SK-N-SH (cell line): ENCODE results near the gene SPSB1. TPM values are rescaled to one million over a fixed set of nuclear protein-coding genes. Genes with fewer than 3 reads are reported as not detected.

Source experiments
- CTCF ChIA-PET: fragments of 300-600, 350-600 bp; formaldehyde crosslinking; extraction: SDS; loops from one replicate; lab custom pipeline; 2021; lab: Yijun Ruan, JAX
- POLR2A ChIA-PET: fragments of 350-600 bp; sonication (Branson Sonifier 250); formaldehyde crosslinking; extraction: SDS; loops from one replicate; lab custom pipeline; 2020; ENCODE audit warnings: antibody characterized with exemption, inconsistent platforms; lab: Yijun Ruan, JAX
- DNase-seq: peaks from one replicate; pipeline ENCODE4 v3.0.0; 2012
- H2AFZ ChIP-seq: fragments of 200-600 bp; sonication (generic); 2 replicates; pipeline ENCODE4 v1.8.1; 2016; ENCODE audit warnings: antibody characterized with exemption, mild to moderate bottlenecking, low read depth
- H3F3A ChIP-seq: fragments of 200-600 bp; sonication (generic); replicated peaks from 2 replicates; pipeline ENCODE3; 2016; ENCODE audit warnings: antibody characterized with exemption, mild to moderate bottlenecking; ENCODE audit not compliant: insufficient read depth
- H3K27ac ChIP-seq, 2 experiments: fragments of 200-500 bp in 1 of 2; fragments of 200-600 bp in 1 of 2; sonication (Bioruptor generic) in 1 of 2; sonication (generic), shearing (Covaris generic) in 1 of 2; 2 replicates each; pipeline versions ENCODE4 v1.5.1 to v1.6.1; 2014 to 2016; ENCODE audit warnings: low read depth in 2 of 2, inconsistent platforms in 1 of 2, low read length in 1 of 2, mild to moderate bottlenecking in 1 of 2, mixed read lengths in 1 of 2
- H3K27me3 ChIP-seq: fragments of 200-600 bp; sonication (generic), shearing (Covaris generic); 2 replicates; pipeline ENCODE4 v1.6.1; 2016; ENCODE audit warnings: mixed run types; ENCODE audit not compliant: insufficient read depth
- H3K36me3 ChIP-seq, 2 experiments: fragments of 200-500 bp in 1 of 2; fragments of 200-600 bp in 1 of 2; sonication (Bioruptor generic) in 1 of 2; sonication (generic) in 1 of 2; replicated peaks in 1 of 2; 2 replicates each; pipeline versions ENCODE3 to v1.5.1; 2014 to 2016; ENCODE audit warnings: low read length in 1 of 2, mild to moderate bottlenecking in 1 of 2; ENCODE audit not compliant: insufficient read depth in 2 of 2, control insufficient read depth in 1 of 2
- H3K4me1 ChIP-seq, 2 experiments: fragments of 200-500 bp in 1 of 2; fragments of 200-600 bp in 1 of 2; sonication (Bioruptor generic) in 1 of 2; sonication (generic), shearing (Covaris generic) in 1 of 2; 2 replicates each; pipeline versions ENCODE4 v1.5.1 to v1.6.1; 2014 to 2016; ENCODE audit warnings: low read depth in 1 of 2, low read length in 1 of 2, mixed run types in 1 of 2; ENCODE audit not compliant: insufficient read depth in 2 of 2, control insufficient read depth in 1 of 2
- H3K4me2 ChIP-seq: fragments of 200-600 bp; sonication (generic), shearing (Covaris generic); 2 replicates; pipeline ENCODE4 v1.6.1; 2017; ENCODE audit warnings: mixed run types
- H3K4me3 ChIP-seq, 2 experiments: fragments of 200-500 bp in 1 of 2; fragments of 200-600 bp in 1 of 2; sonication (Bioruptor generic) in 1 of 2; sonication (generic), shearing (Covaris generic) in 1 of 2; 2 replicates each; pipeline versions ENCODE4 v1.5.1 to v1.8.1; 2014 to 2016; ENCODE audit warnings: low read depth in 2 of 2, inconsistent platforms in 1 of 2, low read length in 1 of 2, mild to moderate bottlenecking in 1 of 2, mixed read lengths in 1 of 2, moderate library complexity in 1 of 2
- H3K79me2 ChIP-seq: fragments of 200-600 bp; sonication (generic); 2 replicates; pipeline ENCODE4 v1.8.1; 2017; ENCODE audit warnings: mild to moderate bottlenecking; ENCODE audit not compliant: insufficient read depth
- H3K9ac ChIP-seq: fragments of 200-600 bp; sonication (generic); 2 replicates; pipeline ENCODE4 v1.6.1; 2017; ENCODE audit warnings: mixed run types
- H3K9me2 ChIP-seq: fragments of 200-600 bp; sonication (generic); 2 replicates; pipeline ENCODE4 v1.6.1; 2017; ENCODE audit warnings: mixed run types
- H3K9me3 ChIP-seq: fragments of 200-600 bp; sonication (generic); 2 replicates; pipeline ENCODE4 v1.6.1; 2017; ENCODE audit warnings: mixed run types, mild to moderate bottlenecking, moderate library complexity
- H4K20me1 ChIP-seq: fragments of 200-600 bp; sonication (generic); 2 replicates; pipeline ENCODE4 v1.6.1; 2017; ENCODE audit warnings: mild to moderate bottlenecking, mixed run types; ENCODE audit not compliant: insufficient read depth
- CHD2 ChIP-seq: fragments of 150-350 bp; IDR thresholded peaks from 2 replicates; pipeline ENCODE4 v1.6.1; 2018; ENCODE audit warnings: low read length; ENCODE audit not compliant: partially characterized antibody
- ELF1 ChIP-seq: IDR thresholded peaks from 2 replicates; pipeline ENCODE4 v1.4.0; 2012
- EP300 ChIP-seq, 2 experiments: IDR thresholded peaks; 2 replicates each; pipeline versions ENCODE4 v1.4.0 to v1.6.1; 2012; ENCODE audit warnings: borderline replicate concordance in 1 of 2, low read depth in 1 of 2, low read length in 1 of 2
- EZH2phosphoT487 ChIP-seq: fragments of 200-600 bp; sonication (generic); IDR thresholded peaks from 2 replicates; pipeline ENCODE4 v1.6.1; 2017; ENCODE audit warnings: low read depth, mixed run types, mild to moderate bottlenecking, antibody characterized with exemption, moderate library complexity, borderline replicate concordance
- FOSL2 ChIP-seq: IDR thresholded peaks from 2 replicates; pipeline ENCODE4 v1.4.0; 2012; ENCODE audit warnings: low read depth, mild to moderate bottlenecking, moderate library complexity, borderline replicate concordance
- GABPA ChIP-seq: IDR thresholded peaks from 2 replicates; pipeline ENCODE4 v1.4.0; 2012; ENCODE audit warnings: low read depth, mild to moderate bottlenecking
- IRF3 ChIP-seq: fragments of 150-350 bp; IDR thresholded peaks from 2 replicates; pipeline ENCODE4 v1.6.1; 2016; ENCODE audit warnings: mild to moderate bottlenecking, low read depth, low read length
- JUND ChIP-seq: IDR thresholded peaks from 2 replicates; pipeline ENCODE4 v1.4.0; 2012
- MAX ChIP-seq: IDR thresholded peaks from 2 replicates; pipeline ENCODE4 v1.4.0; 2012; ENCODE audit warnings: low read depth
- NRF1 ChIP-seq: IDR thresholded peaks from 2 replicates; pipeline ENCODE4 v1.6.1; 2012; ENCODE audit warnings: low read depth, mild to moderate bottlenecking, low read length
- POLR2AphosphoS5 ChIP-seq: IDR thresholded peaks from 2 replicates; pipeline ENCODE4 v1.6.1; 2012; ENCODE audit warnings: low read depth, low read length
- RFX5 ChIP-seq: IDR thresholded peaks from 2 replicates; pipeline ENCODE4 v1.6.1; 2012; ENCODE audit warnings: mild to moderate bottlenecking, improper control_type of control experiment, low read length
- SMC3 ChIP-seq: IDR thresholded peaks from 2 replicates; pipeline ENCODE4 v1.6.1; 2012; ENCODE audit warnings: low read depth, low read length, improper control_type of control experiment
- TEAD4 ChIP-seq: IDR thresholded peaks from 2 replicates; pipeline ENCODE4 v1.4.0; 2012; ENCODE audit warnings: mild to moderate bottlenecking, borderline replicate concordance; ENCODE audit not compliant: insufficient read depth
- YY1 ChIP-seq: IDR thresholded peaks from 2 replicates; pipeline ENCODE4 v1.4.0; 2012; ENCODE audit warnings: low read depth, mild to moderate bottlenecking
- ZBTB33 ChIP-seq: IDR thresholded peaks from 2 replicates; pipeline ENCODE4 v1.4.0; 2012; ENCODE audit warnings: low read depth, borderline replicate concordance
- WGBS: methylation state at CpG from one replicate; pipeline ENCODE4 v1.1.6; 2017; ENCODE audit warnings: low lambda C conversion rate; 5-methylcytosine and 5-hydroxymethylcytosine counted together
- polyA plus RNA-seq, 3 experiments: library from polyadenylated mRNA; depleted of rRNA; stranded (reverse); fragments of >200 nt; gene quantifications; 2 replicates each; pipeline ENCODE4 v1.2.3, GENCODE V29; 2012
- TF ChIP-seq, protein P1 (sequence below): fragments of 150-350 bp; IDR thresholded peaks from 2 replicates; pipeline ENCODE4 v1.6.1; 2017; ENCODE audit warnings: antibody characterized with exemption, low read length, low read depth, borderline replicate concordance
- TF ChIP-seq, protein P2 (sequence below): fragments of 200-600 bp; sonication (generic); IDR thresholded peaks from 2 replicates; pipeline ENCODE4 v1.6.1; 2017; ENCODE audit warnings: antibody characterized with exemption, mild to moderate bottlenecking, moderate library complexity
- TF ChIP-seq, protein P3 (sequence below): IDR thresholded peaks from 2 replicates; pipeline ENCODE4; 2012

The SPSB1 gene
- polyA plus RNA-seq, 1 of the 3 experiments (the other 2 are of a cell fraction), result 9.2 TPM

DNA sequence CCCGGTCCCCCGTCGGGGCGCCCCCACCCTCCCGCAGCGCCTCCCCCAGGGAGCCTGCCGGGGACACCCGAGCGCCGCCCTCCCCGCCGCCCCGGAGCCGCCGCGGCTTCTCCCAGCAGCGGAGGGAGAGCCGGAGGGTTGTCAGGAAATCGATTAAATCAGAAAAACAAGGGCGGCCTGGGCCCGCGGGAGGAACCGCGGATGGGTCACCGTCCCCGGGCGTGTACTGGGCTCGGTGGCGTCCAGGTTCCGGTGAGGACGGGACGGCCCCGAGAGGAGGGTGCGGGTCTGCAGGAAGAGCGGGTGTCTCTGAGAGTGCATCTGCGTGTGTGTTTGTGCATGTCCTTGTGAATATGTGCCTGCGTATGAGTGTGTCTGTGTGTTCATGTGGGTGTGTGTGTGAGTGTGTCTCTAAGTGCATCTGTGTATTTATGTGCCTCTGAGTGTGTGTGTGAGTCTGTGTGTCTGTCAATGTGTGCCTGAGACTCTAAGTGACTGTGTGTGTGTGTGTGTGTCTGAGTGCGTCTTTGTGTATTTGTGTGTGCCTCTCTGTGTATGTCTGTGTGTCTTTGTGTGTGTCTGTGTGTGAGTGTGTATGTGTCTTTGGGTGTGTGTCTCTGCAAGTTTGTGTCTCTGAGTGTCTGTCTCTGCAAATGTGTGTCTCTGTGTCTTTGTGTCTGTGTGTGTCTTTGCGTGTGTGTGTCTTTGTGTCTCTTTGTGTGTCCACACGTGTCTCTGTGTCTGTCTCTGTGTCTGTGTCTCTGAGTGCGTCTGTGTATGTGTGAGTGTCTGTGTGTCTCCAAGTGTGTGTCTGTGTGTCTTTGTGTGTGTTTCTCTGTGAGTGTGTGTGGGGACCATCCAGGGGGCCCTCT lies 1.1 kb downstream of the SPSB1 start (continued):
- TF ChIP-seq ZBTB33 (no peak), EZH2phosphoT487 (no peak), SMC3 (no peak), MAX (no peak), YY1 (no peak), GABPA (no peak), TEAD4 (no peak), FOSL2 (no peak), RFX5 (no peak), POLR2AphosphoS5 (no peak)
- TF ChIP-seq, protein P1, sequence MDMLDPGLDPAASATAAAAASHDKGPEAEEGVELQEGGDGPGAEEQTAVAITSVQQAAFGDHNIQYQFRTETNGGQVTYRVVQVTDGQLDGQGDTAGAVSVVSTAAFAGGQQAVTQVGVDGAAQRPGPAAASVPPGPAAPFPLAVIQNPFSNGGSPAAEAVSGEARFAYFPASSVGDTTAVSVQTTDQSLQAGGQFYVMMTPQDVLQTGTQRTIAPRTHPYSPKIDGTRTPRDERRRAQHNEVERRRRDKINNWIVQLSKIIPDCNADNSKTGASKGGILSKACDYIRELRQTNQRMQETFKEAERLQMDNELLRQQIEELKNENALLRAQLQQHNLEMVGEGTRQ, result no peak
- TF ChIP-seq, protein P2, sequence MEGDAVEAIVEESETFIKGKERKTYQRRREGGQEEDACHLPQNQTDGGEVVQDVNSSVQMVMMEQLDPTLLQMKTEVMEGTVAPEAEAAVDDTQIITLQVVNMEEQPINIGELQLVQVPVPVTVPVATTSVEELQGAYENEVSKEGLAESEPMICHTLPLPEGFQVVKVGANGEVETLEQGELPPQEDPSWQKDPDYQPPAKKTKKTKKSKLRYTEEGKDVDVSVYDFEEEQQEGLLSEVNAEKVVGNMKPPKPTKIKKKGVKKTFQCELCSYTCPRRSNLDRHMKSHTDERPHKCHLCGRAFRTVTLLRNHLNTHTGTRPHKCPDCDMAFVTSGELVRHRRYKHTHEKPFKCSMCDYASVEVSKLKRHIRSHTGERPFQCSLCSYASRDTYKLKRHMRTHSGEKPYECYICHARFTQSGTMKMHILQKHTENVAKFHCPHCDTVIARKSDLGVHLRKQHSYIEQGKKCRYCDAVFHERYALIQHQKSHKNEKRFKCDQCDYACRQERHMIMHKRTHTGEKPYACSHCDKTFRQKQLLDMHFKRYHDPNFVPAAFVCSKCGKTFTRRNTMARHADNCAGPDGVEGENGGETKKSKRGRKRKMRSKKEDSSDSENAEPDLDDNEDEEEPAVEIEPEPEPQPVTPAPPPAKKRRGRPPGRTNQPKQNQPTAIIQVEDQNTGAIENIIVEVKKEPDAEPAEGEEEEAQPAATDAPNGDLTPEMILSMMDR, result no peak

DNA sequence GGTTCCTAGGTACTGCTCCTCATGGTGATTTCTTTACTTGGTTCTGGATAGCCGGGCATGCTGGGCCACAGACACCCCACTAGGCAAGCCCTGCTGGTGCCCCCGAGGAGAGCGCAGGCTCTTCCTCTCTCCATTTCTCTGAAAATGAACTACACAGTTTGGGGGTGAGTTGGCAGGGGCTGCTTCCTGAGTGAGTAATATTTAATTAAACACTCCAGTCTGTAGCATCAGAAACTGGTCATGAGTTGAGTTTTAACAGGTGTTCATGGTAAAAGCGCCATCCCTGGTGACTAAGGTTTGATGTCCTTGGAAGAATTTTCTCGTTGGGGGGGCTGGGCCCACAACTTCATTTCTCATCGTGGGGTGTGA lies 1.7 kb downstream of the SPSB1 start:
- peaks cover 7 to 15% of the 10 kb centered on the region in 2 experiments; a peak in 1 of 4 replicates for H3K4me1 ChIP-seq
- H3K79me2 ChIP-seq, result peaks cover 51% of the 10 kb centered on the region
- H3K27ac ChIP-seq, result peak overlapping the region in 1 of 2 experiments; percentile 52; a peak in 1 of 4 replicates
- CTCF ChIA-PET, result interaction anchor here (0.9 to 1.0 kb wide), 2 partner anchors 10 to 11 kb away, joined by 3 to 4 read pairs; no protein-coding TSS in a partner anchor
- H3K4me3 ChIP-seq, result peak overlapping the region; percentile 48 to 81; a peak in 3 of 4 replicates
- H2AFZ ChIP-seq, result no peak overlapping the region
- POLR2A ChIA-PET, result no interaction called here
- peak overlapping the region; percentile 84 for H3K4me2 ChIP-seq
- no peaks in the 10 kb centered on the region for H3K9me3 ChIP-seq
- H3K27me3 ChIP-seq, result no peaks in the 10 kb centered on the region
- peaks cover 27% of the 10 kb centered on the region for H3F3A ChIP-seq
- 3% methylated on average over 6 of the region's 6 CpGs for WGBS
- no peak for DNase-seq
- H3K36me3 ChIP-seq, result no peaks in the 10 kb centered on the region
- peaks cover 16% of the 10 kb centered on the region for H4K20me1 ChIP-seq
- peak overlapping the region; percentile 76; the same call in 1 of the 2 replicates for H3K9ac ChIP-seq
- H3K9me2 ChIP-seq, result no peaks in the 10 kb centered on the region
- TF ChIP-seq, protein P3, sequence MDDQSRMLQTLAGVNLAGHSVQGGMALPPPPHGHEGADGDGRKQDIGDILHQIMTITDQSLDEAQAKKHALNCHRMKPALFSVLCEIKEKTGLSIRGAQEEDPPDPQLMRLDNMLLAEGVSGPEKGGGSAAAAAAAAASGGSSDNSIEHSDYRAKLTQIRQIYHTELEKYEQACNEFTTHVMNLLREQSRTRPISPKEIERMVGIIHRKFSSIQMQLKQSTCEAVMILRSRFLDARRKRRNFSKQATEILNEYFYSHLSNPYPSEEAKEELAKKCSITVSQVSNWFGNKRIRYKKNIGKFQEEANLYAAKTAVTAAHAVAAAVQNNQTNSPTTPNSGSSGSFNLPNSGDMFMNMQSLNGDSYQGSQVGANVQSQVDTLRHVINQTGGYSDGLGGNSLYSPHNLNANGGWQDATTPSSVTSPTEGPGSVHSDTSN, result peak; percentile 54; the same call in 1 of the 2 replicates
- TF ChIP-seq ZBTB33, result no peak
- no peak for TF ChIP-seq CHD2
- no peak for TF ChIP-seq GABPA
- TF ChIP-seq ELF1, result 0 out of 2 replicates have a peak, but pooled peaks have one; percentile 5
- peak; percentile 57; the same call in 1 of the 2 replicates for TF ChIP-seq JUND
- TF ChIP-seq EP300 (IDR thresholded peaks at IDR 0.05; ENCODE audit: borderline replicate concordance in 1 of 2, low read depth in 1 of 2, low read length in 1 of 2), result peak in 1 of 2 experiments; percentile 55; a peak in 1 of 4 replicates
- TF ChIP-seq FOSL2, result peak; percentile 64
- TF ChIP-seq IRF3, result no peak
- no peak for TF ChIP-seq NRF1
- TF ChIP-seq SMC3, result no peak
- no peak; the same call in 1 of the 2 replicates for TF ChIP-seq POLR2AphosphoS5
